Cardiac fibroblast (primary cell): ENCODE measurements around the gene RBM17.

ENCODE experiments used
- DNase-seq, 2 donors: peaks; one replicate each; pipeline versions ENCODE4 v3.0.0 to v3.0.0-alpha.2; 2010; ENCODE audit warnings: low read depth in 2 of 2
- H3K4me3 ChIP-seq, 2 donors: replicated peaks in 1 of 2; 1 replicate in 1 of 2; 2 replicates in 1 of 2; pipeline ENCODE4 v1.5.1; 2011; ENCODE audit warnings: low read depth in 2 of 2, low read length in 2 of 2, mild to moderate bottlenecking in 2 of 2, moderate library complexity in 1 of 2
- CTCF ChIP-seq: IDR thresholded peaks from one replicate; pipeline ENCODE4 v1.5.1; 2011; ENCODE audit warnings: low read depth, mild to moderate bottlenecking, low read length, inconsistent platforms

The RBM17 gene

GRCh38 chr10:6052247-6053221, 36.3 kb upstream of the RBM17 start:
- no peak overlapping the region for H3K4me3 ChIP-seq
- no peak for DNase-seq
- no peak for TF ChIP-seq CTCF

DNA sequence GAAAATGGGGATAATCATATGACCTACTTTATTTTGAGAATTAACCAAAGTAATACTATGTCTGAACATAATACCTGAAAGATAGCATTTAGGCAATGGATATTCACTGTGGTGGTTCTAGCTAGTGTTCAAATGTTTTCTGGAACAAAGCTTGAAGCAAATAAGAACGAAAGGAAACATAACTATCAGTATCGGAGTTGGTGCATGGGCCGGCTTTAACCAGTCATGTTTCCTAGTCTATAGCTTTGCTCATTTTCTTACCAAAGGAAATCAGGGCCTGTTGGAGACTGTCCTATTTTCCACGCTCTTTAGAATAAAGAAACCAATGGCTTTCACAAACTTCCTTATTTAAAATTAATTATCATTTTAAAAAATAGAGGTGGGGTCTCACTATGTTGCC, 35.5 kb upstream of the RBM17 start:
- DNase-seq = no peak
- no peak overlapping the region for H3K4me3 ChIP-seq
- no peak for TF ChIP-seq CTCF

- no peak for DNase-seq
- TF ChIP-seq CTCF = no peak
- H3K4me3 ChIP-seq = no peak overlapping the region
These were observed 34.8 kb upstream of the RBM17 start for GRCh38 chr10:6053816-6054631.

GRCh38 chr10:6054884-6055283, 34.0 kb upstream of the RBM17 start:
- DNase-seq = no peak
- TF ChIP-seq CTCF = no peak

GRCh38 chr10:6055929-6056328, 32.9 kb upstream of the RBM17 start:
- no peak overlapping the region for H3K4me3 ChIP-seq
- TF ChIP-seq CTCF = no peak
- DNase-seq = no peak

More at GRCh38 chr10:6054884-6055283, 34.0 kb upstream of the RBM17 start:
- no peak overlapping the region for H3K4me3 ChIP-seq

- TF ChIP-seq CTCF = no peak
- H3K4me3 ChIP-seq = no peak overlapping the region
- no peak for DNase-seq
These were observed 32.3 kb upstream of the RBM17 start for GRCh38 chr10:6056411-6057135.
